ENCODE measurements around the gene ANGPTL1. TPM values are rescaled to one million over a fixed set of nuclear protein-coding genes. Genes with fewer than 3 reads are reported as not detected.

The ANGPTL1 gene
- total RNA-seq, 2 experiments from 2014 or later: not detected

GRCh38 chr1:178806665-178807300, 64.1 kb downstream of the ANGPTL1 start:
- Histone ChIP-seq H2AFZ (ENCODE audit: low read length) (no peak overlapping the region), H3K9me2 (ENCODE audit: insufficient read depth, low read length) (no peaks in the 10 kb centered on the region), H3K9me3 (ENCODE audit: low read length) (peaks cover 5% of the 10 kb centered on the region; the same call in 1 of the 2 replicates), H4K20me1 (ENCODE audit: insufficient read depth, low read length) (no peaks in the 10 kb centered on the region), H3K79me2 (ENCODE audit: insufficient read depth, low read depth, low read length) (peaks cover 39% of the 10 kb centered on the region), H3K36me3 (ENCODE audit: insufficient read depth, low read length) (peaks cover 68% of the 10 kb centered on the region), H3K27ac (ENCODE audit: low read depth, low read length, poor library complexity, severe bottlenecking) (no peak overlapping the region), H3K4me1 (ENCODE audit: insufficient read depth, low read length, poor library complexity, severe bottlenecking) (no peaks in the 10 kb centered on the region), H3K4me2 (ENCODE audit: low read length) (no peak overlapping the region), H3K4me3 (ENCODE audit: low read depth, low read length, poor library complexity, severe bottlenecking) (no peak overlapping the region)
- no TSS peak for BruUV-seq (replicated peaks)
- POLR2A ChIA-PET: interaction anchor here (0.6 kb wide), 1 partner anchor 80 kb away, joined by 3 read pairs; no protein-coding TSS in a partner anchor
- intact Hi-C loops (cut with micrococcal nuclease; ENCODE audit: unreplicated experiment): no loop called here
- CTCF ChIA-PET (ENCODE audit: unreplicated experiment): no interaction called here
- no peak for DNase-seq (ENCODE audit: low spot score)
- TF ChIP-seq CTCF (conservative IDR thresholded peaks at IDR 0.05; ENCODE audit: low read length): no peak

- H2AFZ ChIP-seq (ENCODE audit: low read length): no peak overlapping the region
- H3K9me3 ChIP-seq (ENCODE audit: low read length): peaks cover 18% of the 10 kb centered on the region; the same call in 1 of the 2 replicates
Observed at GRCh38 chr1:178802873-178803272, 68.0 kb downstream of the ANGPTL1 start.

More at GRCh38 chr1:178802873-178803272, 68.0 kb downstream of the ANGPTL1 start:
- H3K36me3 ChIP-seq (ENCODE audit: insufficient read depth, low read length): peaks cover 74% of the 10 kb centered on the region
- no peak for DNase-seq (ENCODE audit: low spot score)
- BruUV-seq (replicated peaks): no TSS peak
- H3K9me2 ChIP-seq (ENCODE audit: insufficient read depth, low read length): no peaks in the 10 kb centered on the region
- TF ChIP-seq CTCF (conservative IDR thresholded peaks at IDR 0.05; ENCODE audit: low read length) (no peak), EZH2phosphoT487 (IDR thresholded peaks at IDR 0.05; ENCODE audit: borderline replicate concordance, low read depth, low read length) (no peak)
- intact Hi-C loops (cut with micrococcal nuclease; ENCODE audit: unreplicated experiment): no loop called here
- H4K20me1 ChIP-seq (ENCODE audit: insufficient read depth, low read length): no peaks in the 10 kb centered on the region
- H3K4me2 ChIP-seq (ENCODE audit: low read length): no peak overlapping the region
- H3K4me3 ChIP-seq (ENCODE audit: low read depth, low read length, poor library complexity, severe bottlenecking): no peak overlapping the region
- CTCF ChIA-PET (ENCODE audit: unreplicated experiment): no interaction called here
- no peak overlapping the region for H3K27ac ChIP-seq (ENCODE audit: low read depth, low read length, poor library complexity, severe bottlenecking)
- POLR2A ChIA-PET: no interaction called here
- no peaks in the 10 kb centered on the region for H3K4me1 ChIP-seq (ENCODE audit: insufficient read depth, low read length, poor library complexity, severe bottlenecking)
- peaks cover 44% of the 10 kb centered on the region for H3K79me2 ChIP-seq (ENCODE audit: insufficient read depth, low read depth, low read length)

Other genes with a start within 250 kb of the ANGPTL1 start
- gene RALGPS2, start 145.8 kb downstream of the ANGPTL1 start, total RNA-seq (2014; rRNA removed; shearing (Covaris generic)): 74.8 and 102 TPM in 2 replicates
- 91.6 and 94.5 TPM in 2 replicates for gene RALGPS2, start 145.8 kb downstream of the ANGPTL1 start, total RNA-seq (2022)
- 16.6 and 17.1 TPM in 2 replicates for gene FAM20B, start 154.8 kb upstream of the ANGPTL1 start, total RNA-seq (2014; rRNA removed; shearing (Covaris generic))
- 36.5 and 37.7 TPM in 2 replicates for gene FAM20B, start 154.8 kb upstream of the ANGPTL1 start, total RNA-seq (2022)
- gene TOR3A, start 211.0 kb upstream of the ANGPTL1 start, total RNA-seq (2014; rRNA removed; shearing (Covaris generic)): 32.9 and 49.0 TPM in 2 replicates
- 66.7 and 67.4 TPM in 2 replicates for gene TOR3A, start 211.0 kb upstream of the ANGPTL1 start, total RNA-seq (2022)